Endodermal cell (in vitro differentiated cells): Measurements from ENCODE around the gene ZNF621. TPM values are rescaled to one million over a fixed set of nuclear protein-coding genes. Genes with fewer than 3 reads are reported as not detected.

Source experiments
- DNase-seq: peaks from one replicate; pipeline ENCODE4 v3.0.0-alpha.2; 2017
- H3K27ac ChIP-seq: 2 replicates; pipeline ENCODE4 v1.5.1; 2013; ENCODE audit warnings: mild to moderate bottlenecking, low read depth, low read length, moderate library complexity
- H3K27me3 ChIP-seq: 2 replicates; pipeline ENCODE4 v1.6.1; 2013; ENCODE audit warnings: mild to moderate bottlenecking, low read length, moderate library complexity; ENCODE audit not compliant: insufficient read depth, control insufficient read depth, poor library complexity, severe bottlenecking
- H3K36me3 ChIP-seq: 2 replicates; pipeline ENCODE4 v1.7.0; 2013; ENCODE audit warnings: mild to moderate bottlenecking, low read length, moderate library complexity; ENCODE audit not compliant: control insufficient read depth, insufficient read depth
- H3K4me1 ChIP-seq: one replicate; pipeline ENCODE4 v1.7.0; 2013; ENCODE audit warnings: low read length; ENCODE audit not compliant: control insufficient read depth, insufficient read depth
- H3K4me3 ChIP-seq: 2 replicates; pipeline ENCODE4 v1.5.1; 2013; ENCODE audit warnings: mild to moderate bottlenecking, low read length, moderate library complexity
- H3K9ac ChIP-seq: 2 replicates; pipeline ENCODE4 v1.6.1; 2013; ENCODE audit warnings: mild to moderate bottlenecking, low read length, moderate library complexity; ENCODE audit not compliant: poor library complexity, severe bottlenecking; ENCODE audit errors: extremely low read depth
- H3K9me3 ChIP-seq: 2 replicates; pipeline ENCODE4 v1.6.1; 2013; ENCODE audit warnings: mild to moderate bottlenecking, low read length, moderate library complexity; ENCODE audit not compliant: control insufficient read depth
- H3K27ac Mint-ChIP-seq: 2 replicates; pipeline ENCODE4 v1.8.0; 2020; ENCODE audit warnings: mixed read lengths
- H3K27me3 Mint-ChIP-seq: 2 replicates; pipeline ENCODE4 v1.8.0; 2021; ENCODE audit warnings: mild to moderate bottlenecking, mixed read lengths; ENCODE audit not compliant: insufficient read depth
- H3K36me3 Mint-ChIP-seq: 2 replicates; pipeline ENCODE4 v1.8.0; 2020; ENCODE audit warnings: low read depth, mixed read lengths
- H3K4me1 Mint-ChIP-seq: 2 replicates; pipeline ENCODE4 v1.8.0; 2020; ENCODE audit warnings: mixed read lengths
- H3K4me3 Mint-ChIP-seq: 2 replicates; pipeline ENCODE4 v1.8.0; 2020; ENCODE audit warnings: mild to moderate bottlenecking, moderate library complexity, mixed read lengths
- H3K9me3 Mint-ChIP-seq: 2 replicates; pipeline ENCODE4 v1.8.0; 2020; ENCODE audit warnings: mild to moderate bottlenecking, mixed read lengths
- CTCF ChIP-seq: fragments of 200-600 bp; sonication (generic); conservative IDR thresholded peaks from 2 replicates; pipeline ENCODE4 v1.5.0; 2021; ENCODE audit warnings: antibody characterized with exemption, mild to moderate bottlenecking
- WGBS, 2 experiments: methylation state at CpG; one replicate each; pipeline versions ENCODE4 v1.1.5 to v1.1.7; 2013; ENCODE audit warnings: missing lambda C conversion rate in 2 of 2, mixed read lengths in 1 of 2; ENCODE audit not compliant: insufficient coverage in 1 of 2, insufficient read length in 1 of 2; 5-methylcytosine and 5-hydroxymethylcytosine counted together
- long read RNA-seq, 4 experiments: library from polyadenylated mRNA in 2 of 4; library from RNA in 1 of 4; library from capped mRNA in 1 of 4; stranded (forward) in 3 of 4; unstranded in 1 of 4; transcript quantifications; one replicate each; pipeline ENCODE4 v2.0.0, GENCODE V29; 2020 to 2021; ENCODE audit warnings: inconsistent platforms in 1 of 4
- polyA plus RNA-seq, 2 experiments: library from polyadenylated mRNA; stranded (reverse); fragments of 50-300 nt; gene quantifications; one replicate each; pipeline ENCODE4 v1.2.3, GENCODE V29; 2013
- total RNA-seq, 2 donors: library from RNA; stranded (reverse); fragmentation: NEBNext Ultra II Directional in 1 of 2; extraction: Animal tissue kit (Norgen Biotek cat#: 25700) in 1 of 2; gene quantifications; 2 replicates in 1 of 2; 3 replicates in 1 of 2; pipeline ENCODE4 v1.2.1, GENCODE V29; 2021

The ZNF621 gene
- total RNA-seq: 10 to 100 TPM; 21.3 to 32.1 TPM
- 22.1 TPM for polyA plus RNA-seq (2013, experiment 1 of 2)
- 19.2 TPM for polyA plus RNA-seq (2013, experiment 2 of 2)
- long read RNA-seq, experiment 1, partial matches to known transcripts: 2 of 3 reads
- long read RNA-seq, experiment 1, other reads (novel, unspliced or antisense): 0 of 3 reads
- long read RNA-seq, experiment 2, full-length matches to known transcripts: 6 of 13 reads
- long read RNA-seq, experiment 2, partial matches to known transcripts: 0 of 13 reads
- long read RNA-seq, experiment 2, other reads (novel, unspliced or antisense): 7 of 13 reads
- long read RNA-seq, experiment 3, full-length matches to known transcripts: 26 of 35 reads
- long read RNA-seq, experiment 3, partial matches to known transcripts: 0 of 35 reads
- long read RNA-seq, experiment 3, other reads (novel, unspliced or antisense): 9 of 35 reads
- long read RNA-seq, experiment 4, partial matches to known transcripts: 1 of 6 reads
- long read RNA-seq, experiment 4, other reads (novel, unspliced or antisense): 3 of 6 reads

GRCh38 chr3:40524568-40525285, at the start of gene ZNF621:
TSS of gene ZNF621 (plus strand) at chr3:40524960. CDS start at chr3:40525841, 881 bp downstream.
- TF ChIP-seq CTCF: no peak
- H3K4me3 ChIP-seq: peak within 1 kb of the TSS; percentile 94
- H3K9ac ChIP-seq: peak within 1 kb of the TSS; percentile 69
- peak within 1 kb of the TSS; percentile 85 for H3K27ac ChIP-seq
- Mint-ChIP-seq H3K27me3 (no peaks in the 10 kb centered on the region), H3K27ac (peak within 1 kb of the TSS; percentile 97), H3K9me3 (no peaks in the 10 kb centered on the region), H3K36me3 (peaks cover 35% of the 10 kb centered on the region), H3K4me1 (peaks cover 21% of the 10 kb centered on the region), H3K4me3 (peak within 1 kb of the TSS; percentile 88)
- H3K36me3 ChIP-seq: peaks cover 28% of the 10 kb centered on the region
- H3K9me3 ChIP-seq: no peaks in the 10 kb centered on the region
- H3K4me1 ChIP-seq: no peaks in the 10 kb centered on the region
- WGBS, 2 experiments: 3% methylated on average over 18 to 59 of the region's 59 CpGs
- peak; percentile 96 for DNase-seq
- H3K27me3 ChIP-seq: no peaks in the 10 kb centered on the region

GRCh38 chr3:40476478-40477470, 48.0 kb upstream of the ZNF621 start, which contains the start of gene ZNF619:
TSS of gene ZNF619 (plus strand) at chr3:40477122. CDS start at chr3:40477980, 858 bp downstream.
- no peak within 1 kb of the TSS for H3K27ac ChIP-seq
- no peaks in the 10 kb centered on the region for H3K36me3 ChIP-seq
- peak within 1 kb of the TSS; percentile 48 for H3K9ac ChIP-seq
- 59 to 84% methylated on average over 26 to 48 of the region's 48 CpGs for WGBS, 2 experiments
- H3K27me3 ChIP-seq: no peaks in the 10 kb centered on the region
- H3K4me3 ChIP-seq: peak within 1 kb of the TSS; percentile 78
- Mint-ChIP-seq H3K4me1 (peaks cover 7% of the 10 kb centered on the region), H3K27me3 (peaks cover 2% of the 10 kb centered on the region), H3K27ac (peak within 1 kb of the TSS; percentile 82), H3K4me3 (peak within 1 kb of the TSS; percentile 74), H3K9me3 (no peaks in the 10 kb centered on the region), H3K36me3 (no peaks in the 10 kb centered on the region)
- no peaks in the 10 kb centered on the region for H3K9me3 ChIP-seq
- H3K4me1 ChIP-seq: no peaks in the 10 kb centered on the region
- no peak for TF ChIP-seq CTCF
- DNase-seq: peak; percentile 88
